Fibroblast of the aortic adventitia (primary cell): ENCODE measurements around the gene ARL14EPL. TPM values are rescaled to one million over a fixed set of nuclear protein-coding genes. Genes with fewer than 3 reads are reported as not detected.

Experiments used
- DNase-seq: peaks from one replicate; pipeline ENCODE4 v3.0.0-alpha.2; 2010; ENCODE audit warnings: low read depth
- H3K4me3 ChIP-seq: 2 replicates; pipeline ENCODE4 v1.5.1; 2011; ENCODE audit warnings: low read depth, mild to moderate bottlenecking, control low read depth, low read length, moderate library complexity
- CTCF ChIP-seq: IDR thresholded peaks from 2 replicates; pipeline ENCODE4 v1.5.1; 2011; ENCODE audit warnings: mild to moderate bottlenecking, low read length, control low read depth, inconsistent platforms; ENCODE audit not compliant: insufficient read depth
- total RNA-seq: library from RNA; depleted of rRNA; stranded (reverse); fragments of >200 nt; gene quantifications from 2 replicates; pipeline ENCODE4 v1.2.3, GENCODE V29; 2012; ENCODE audit warnings: low replicate concordance

ARL14EPL gene
- total RNA-seq, 1 donor = 0.18 TPM

GRCh38 chr5:116002116-116002906, 30.0 kb upstream of the ARL14EPL start:
- no peak for TF ChIP-seq CTCF
- no peak overlapping the region for H3K4me3 ChIP-seq
- DNase-seq = peak; percentile 49

- DNase-seq = no peak
- TF ChIP-seq CTCF = no peak
- H3K4me3 ChIP-seq = no peak overlapping the region
Measured at GRCh38 chr5:116004248-116004647, 28.0 kb upstream of the ARL14EPL start.

- DNase-seq = peak; percentile 52
- no peak overlapping the region for H3K4me3 ChIP-seq
- TF ChIP-seq CTCF = no peak
Measured at GRCh38 chr5:116009806-116010205, 22.5 kb upstream of the ARL14EPL start.

- TF ChIP-seq CTCF = no peak
- H3K4me3 ChIP-seq = no peak overlapping the region
- peak; percentile 45 for DNase-seq
Measured at GRCh38 chr5:116011046-116011445, 21.2 kb upstream of the ARL14EPL start.

- peak; percentile 76 for DNase-seq
- no peak overlapping the region for H3K4me3 ChIP-seq
- TF ChIP-seq CTCF = no peak
Measured at GRCh38 chr5:116013207-116013785, 19.0 kb upstream of the ARL14EPL start.

GRCh38 chr5:116013936-116014335, 18.3 kb upstream of the ARL14EPL start:
- no peak for TF ChIP-seq CTCF
- peak; percentile 25 for DNase-seq
- no peak overlapping the region for H3K4me3 ChIP-seq
